ENCODE measurements around the gene MRPL33.

MRPL33 gene

DNA sequence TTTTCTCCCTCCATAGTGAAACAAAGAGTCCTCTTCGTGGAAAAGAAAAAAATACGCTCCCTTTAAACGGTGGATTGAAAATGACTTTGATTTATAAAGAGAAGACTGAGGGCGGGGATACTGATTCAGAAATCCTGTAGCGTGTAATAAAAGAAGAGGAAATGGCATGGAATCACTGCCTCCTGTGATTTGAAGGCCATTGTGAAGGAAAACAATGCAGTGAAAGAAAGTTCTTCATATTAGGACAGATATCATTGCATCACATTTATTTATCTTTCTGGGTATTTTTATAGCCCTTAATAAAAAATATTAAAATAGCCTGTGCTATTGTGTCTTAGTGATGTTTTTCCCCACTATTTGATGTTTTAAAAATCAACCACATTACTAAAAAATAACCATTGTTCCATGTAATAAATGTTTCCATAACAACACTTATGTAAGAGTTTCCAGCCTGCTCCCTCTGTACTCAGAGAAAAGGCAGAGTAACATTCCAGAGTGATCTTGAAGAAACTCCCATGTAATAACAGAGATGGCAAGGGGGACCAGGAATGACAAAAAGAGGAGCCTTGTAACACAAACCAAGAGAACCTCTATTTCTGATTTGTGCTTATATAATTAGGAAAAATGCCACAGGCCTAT is 8.0 kb downstream of the MRPL33 start:
- DNase-seq, result no peak

DNA sequence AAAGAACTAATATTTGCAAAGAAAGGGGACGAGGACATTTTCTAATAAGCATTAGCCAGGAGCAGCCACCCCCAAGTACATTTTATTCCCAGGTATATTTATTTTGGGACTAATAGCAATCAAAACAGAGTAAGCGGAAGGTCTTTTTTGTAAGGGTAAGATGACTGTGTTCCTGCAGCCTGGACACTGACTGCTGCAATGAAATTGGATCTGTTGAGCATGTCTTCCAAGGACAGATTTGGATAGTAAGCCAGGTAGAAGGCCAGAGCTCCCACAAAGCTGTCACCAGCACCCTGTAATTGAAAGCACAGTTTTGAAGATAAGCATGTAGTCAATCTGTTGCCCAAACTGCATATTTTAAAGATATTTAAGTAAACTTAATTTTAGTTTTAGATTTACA is 10.0 kb downstream of the MRPL33 start:
- DNase-seq, result no peak

DNA sequence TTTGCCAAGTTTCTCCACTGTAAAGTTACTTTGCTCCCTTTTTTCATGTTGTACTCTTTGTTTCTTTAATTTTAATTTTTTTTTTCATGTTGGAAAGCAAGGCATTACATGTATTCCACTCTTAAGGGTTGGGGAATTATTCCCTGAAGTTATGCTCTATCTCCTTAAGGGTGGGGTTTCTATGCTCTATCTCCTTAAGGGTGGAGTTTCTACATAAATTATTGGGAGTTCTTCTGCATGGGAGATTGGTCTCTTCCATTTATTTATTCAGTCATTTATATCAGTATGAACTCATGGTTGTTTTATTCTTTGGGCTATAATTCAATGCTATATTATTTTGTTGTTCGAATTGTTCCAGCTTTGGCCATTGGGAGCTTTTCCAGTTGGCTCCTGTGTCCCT is 11.2 kb downstream of the MRPL33 start:
- no peak for DNase-seq

DNA sequence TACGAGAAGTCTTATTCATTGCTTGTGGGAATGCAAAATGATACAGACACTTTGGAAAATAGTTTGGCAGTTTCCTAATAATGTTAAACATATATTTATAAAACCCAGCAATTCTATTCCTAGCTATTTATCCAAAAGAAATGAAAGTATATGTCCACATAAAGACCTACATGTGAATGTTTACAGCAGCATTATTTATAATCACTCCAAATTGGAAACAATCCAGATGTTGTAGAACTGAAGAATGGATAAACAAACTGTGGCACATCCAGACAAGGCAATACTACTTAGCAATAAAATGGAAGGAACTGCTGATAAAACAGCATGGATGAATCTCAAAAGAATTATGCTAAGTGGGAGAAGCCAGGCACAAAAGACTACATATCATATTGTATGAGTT is 19.3 kb downstream of the MRPL33 start:
- DNase-seq, result no peak

DNA sequence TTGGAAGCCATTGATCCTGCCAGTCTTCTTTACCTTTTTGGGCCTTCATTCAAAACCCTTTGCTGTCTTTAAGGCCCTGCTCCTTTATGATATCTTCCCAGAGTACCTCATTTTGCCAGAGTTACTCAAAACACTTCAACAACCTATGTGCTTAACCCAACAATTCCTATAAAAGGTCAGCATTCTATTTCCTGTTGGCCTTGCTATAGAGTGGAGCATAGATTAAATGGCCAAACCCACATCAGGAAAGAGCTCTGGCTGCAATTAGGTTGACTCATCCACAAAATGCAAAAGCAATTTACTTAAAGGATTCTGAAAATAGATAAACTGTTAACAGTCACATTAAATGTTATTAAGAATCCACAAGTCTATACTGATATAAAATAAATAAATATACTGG is 21.2 kb downstream of the MRPL33 start:
- no peak for DNase-seq

DNA sequence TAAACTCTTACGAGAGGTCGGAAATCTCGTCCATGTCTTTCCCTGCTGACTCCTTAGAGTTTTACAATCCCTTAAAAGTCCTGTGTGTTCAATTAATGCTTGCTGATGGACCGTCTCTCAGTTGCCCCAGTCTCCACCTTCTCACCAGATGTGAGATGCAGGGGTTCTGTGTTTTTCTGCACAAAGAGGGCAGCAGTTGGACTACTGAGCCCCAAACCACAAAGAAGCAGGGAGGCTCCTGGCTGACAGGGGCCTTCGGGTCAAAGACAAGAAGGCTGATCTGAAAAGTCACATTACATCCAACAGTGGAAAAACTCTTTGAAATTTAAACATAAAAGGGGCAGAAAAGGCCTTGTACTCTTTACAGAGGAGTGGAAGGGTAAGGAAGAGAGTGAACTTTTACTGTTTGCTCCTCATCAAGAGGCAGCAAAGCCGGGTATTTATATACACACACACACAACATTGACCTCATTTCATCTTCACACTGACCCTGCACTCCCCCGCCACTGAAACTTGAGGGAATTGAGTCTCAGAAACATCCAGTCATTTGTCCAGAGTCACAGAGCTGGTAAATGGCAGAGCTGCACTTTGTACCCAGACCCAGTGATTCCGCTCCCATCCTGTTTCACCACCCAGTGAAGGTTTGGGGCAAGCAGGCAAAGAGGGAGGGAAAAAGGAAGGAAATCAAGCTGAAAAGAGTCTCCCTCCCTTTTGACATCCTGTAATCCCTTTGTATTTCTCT is 23.7 kb downstream of the MRPL33 start:
- DNase-seq, result no peak

DNA sequence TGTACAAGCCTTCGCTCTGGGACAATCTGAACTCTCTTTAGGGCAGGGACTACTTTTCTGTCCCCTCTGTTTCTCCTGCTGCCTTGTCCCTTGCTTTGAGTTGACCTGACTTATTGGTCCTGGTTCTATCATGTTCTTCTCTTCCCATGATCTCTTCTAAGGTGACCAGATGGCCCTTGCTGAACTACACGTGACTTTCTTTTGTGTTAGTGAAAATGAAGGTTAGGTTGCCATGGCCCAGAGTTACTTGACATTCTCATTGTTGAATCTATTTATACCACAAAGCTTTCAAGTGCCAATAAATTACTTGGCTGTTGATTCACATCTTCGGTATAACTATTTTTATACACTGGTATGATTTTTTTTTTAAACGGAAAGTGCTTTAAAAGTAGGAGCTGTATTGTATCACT is 24.4 kb downstream of the MRPL33 start:
- no peak for DNase-seq

DNA sequence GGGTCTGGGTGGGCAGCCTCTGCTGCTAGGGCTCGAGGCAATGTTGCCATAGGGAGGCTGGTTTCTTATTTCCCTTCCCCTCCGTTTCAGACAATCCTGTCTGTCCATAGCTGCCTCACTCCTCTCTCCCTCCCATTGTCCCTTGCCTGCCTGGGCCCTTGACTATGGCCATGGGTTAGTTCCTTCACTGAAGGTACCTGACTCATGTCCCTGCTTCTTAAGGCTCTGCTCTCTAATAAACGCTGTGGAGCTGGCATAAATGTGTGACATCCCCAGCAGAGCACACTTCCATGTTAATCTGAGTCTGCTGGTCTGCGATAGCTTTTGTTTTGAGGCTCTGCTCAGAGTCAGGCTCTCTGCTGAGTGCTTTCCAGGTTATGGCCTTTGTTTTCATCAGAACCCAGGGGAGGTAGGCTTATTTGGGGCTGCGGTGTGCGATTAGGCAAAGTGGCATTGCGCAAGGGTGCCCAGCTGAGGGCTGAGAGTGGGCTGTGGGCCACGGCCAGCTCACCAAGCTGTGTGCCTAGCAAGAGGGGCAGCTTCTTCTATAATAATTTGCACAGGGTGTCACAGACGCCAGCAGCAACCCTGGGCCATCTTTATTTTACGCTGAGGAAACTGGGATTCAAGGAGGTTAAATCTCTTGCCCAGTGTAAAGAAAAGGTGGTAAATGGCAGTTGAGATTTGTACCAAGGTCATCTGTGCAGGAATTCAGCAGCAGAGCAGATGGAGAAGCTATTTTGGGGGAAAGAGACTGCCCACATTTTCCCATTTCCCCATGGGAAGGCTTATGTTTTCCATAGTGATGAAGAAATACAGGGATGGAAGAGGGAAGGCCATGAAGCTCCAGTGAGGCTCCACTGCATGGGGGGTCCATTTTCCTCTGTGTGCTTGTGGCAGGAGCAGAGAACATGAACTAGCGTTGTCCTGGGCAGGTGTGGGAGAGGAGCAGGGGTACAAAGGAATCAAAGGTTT is 25.6 kb downstream of the MRPL33 start:
- DNase-seq, result no peak

DNA sequence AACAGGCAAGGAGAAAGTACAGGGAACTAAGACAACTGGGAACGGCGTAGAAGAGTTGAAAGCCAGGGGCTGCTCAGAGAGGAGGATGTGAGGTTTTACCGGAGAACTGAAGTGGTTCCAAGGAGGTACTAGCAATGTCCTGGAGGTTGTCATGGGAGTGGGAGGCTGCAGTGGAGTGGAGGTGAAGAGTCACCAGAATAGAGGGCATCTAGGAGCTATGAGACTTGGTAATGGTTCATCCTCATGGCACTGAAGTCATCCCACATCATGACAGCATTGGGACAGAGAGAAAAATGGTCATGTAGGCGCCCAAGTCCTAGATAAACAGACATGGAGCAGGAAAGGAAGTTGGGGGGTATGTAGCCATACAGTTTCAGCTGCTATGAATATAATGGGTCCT is 26.3 kb downstream of the MRPL33 start:
- no peak for DNase-seq

DNA sequence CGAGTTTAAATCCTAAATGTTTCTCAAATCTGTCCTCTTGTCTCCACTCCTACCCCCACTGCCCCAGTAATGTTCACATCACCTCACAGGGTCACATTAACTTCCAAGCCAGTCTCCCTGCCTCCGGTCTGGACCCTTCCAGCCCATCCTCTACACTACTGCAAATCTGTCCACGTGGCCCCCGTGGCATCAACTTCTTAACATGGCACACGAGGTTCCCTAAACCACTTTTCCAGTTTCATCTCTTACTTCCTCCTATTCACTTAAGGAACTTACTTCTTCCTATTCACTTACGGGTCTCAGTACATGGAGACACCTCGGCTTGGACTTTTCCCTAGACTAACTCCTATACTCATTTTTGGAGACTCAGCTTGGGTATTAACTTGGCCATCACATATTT is 27.0 kb downstream of the MRPL33 start:
- no peak for DNase-seq

DNA sequence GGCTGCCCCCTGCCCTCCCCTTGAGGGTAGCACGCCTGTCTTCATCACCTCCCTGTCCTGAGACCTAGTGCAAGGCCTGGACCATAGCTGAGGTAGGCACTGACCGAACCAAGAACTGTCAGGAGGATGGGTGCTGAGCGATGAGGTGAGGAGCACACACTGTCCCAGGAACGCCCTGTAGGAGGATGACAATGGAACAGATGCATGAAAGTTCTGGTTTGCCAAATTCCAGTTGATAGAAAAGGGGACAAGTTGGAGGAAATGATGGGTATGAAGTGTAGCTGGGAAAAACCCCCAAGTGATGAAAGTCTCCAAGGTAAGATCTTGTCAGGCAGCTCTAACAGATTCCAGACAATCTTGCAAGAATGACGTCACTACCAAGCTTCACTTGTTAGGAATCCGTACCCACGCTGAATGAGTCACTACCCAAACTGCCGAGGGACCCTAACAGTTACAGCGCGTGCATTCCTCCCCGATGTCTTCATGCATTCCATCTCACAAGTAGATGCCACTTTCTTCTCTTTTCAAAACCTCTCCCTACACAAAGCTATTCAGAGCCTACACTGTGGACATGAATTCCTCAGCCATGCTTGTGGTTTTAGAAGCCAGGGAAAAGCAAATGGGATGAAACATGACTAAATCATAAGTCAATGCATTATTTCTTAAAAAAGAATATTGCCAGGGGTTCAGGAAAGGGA is 27.6 kb downstream of the MRPL33 start:
- DNase-seq, result no peak

DNA sequence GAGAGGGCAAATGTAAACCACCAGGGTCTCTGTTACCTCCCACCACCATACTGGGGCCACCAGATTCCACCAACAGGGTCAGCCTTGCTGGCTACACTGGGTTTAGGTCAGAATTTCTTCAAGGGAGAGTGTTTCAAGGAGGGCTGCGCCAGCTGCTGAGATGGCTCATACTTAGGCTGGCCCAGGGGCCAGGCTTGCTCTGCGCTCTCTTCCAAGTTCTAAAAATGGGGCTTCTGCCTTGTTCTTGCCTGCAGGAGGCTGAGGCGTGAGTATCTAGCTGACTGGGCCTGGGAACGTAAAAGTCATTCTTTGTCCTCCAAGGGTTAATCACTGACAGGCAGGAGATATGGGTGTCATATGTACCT is 28.1 kb downstream of the MRPL33 start:
- DNase-seq, result no peak

DNA sequence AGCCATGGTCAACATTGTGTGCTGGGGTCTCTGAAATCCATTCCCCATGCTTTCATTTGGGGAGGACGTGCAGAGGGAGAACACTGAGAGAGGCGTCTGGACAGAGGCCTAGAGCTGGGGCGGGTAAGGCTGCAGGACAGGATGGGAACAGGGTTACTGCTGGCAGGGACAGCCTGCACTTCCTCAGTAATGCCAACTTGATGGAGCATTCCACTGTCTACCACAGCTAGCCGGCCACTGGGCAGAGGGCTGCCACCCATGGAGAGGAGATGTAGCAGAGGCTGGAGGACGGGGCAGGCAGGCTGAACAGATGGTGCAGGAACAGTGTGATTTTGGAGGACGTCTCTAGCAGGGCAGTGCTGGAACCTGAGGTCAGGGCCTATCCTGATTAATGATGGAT is 29.3 kb downstream of the MRPL33 start:
- no peak for DNase-seq

DNA sequence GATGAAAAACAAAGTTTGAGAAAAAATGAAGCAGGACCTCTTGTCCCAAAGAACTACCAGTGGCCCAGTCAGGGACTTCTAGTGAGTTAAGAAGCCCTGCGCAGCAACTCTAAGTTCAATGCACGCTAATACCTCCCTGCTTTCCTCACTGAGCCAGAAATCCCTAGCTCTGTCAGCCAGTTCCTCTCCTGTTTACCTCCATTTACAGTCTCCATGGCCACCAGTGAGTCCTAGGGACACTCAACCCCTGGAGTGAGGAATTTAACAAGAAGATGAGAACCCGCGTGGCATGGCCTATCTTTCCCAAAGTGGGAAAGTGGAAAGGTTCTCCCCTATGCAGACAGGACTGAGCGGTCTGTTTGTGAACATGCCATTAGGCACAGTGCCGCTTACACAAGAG is 31.0 kb downstream of the MRPL33 start:
- no peak for DNase-seq

DNA sequence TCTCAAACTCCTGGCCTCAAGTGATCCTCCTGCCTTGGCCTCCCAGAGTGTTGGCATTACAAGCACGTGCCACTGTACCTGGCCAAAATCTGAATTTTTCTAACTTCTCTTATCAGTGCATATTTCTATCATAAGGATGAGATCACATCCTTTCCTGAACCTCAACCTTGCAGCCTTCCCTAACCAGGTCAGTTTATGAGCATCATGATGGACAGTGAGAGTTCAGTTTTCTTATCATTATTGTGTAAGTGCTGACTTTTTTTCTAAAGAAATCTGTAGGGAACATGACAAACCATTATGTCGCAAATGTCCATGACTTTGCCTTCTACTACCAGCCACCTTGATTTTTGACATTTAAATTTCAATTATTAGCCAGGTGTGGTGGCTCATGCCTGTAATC is 31.5 kb downstream of the MRPL33 start:
- DNase-seq, result no peak

DNA sequence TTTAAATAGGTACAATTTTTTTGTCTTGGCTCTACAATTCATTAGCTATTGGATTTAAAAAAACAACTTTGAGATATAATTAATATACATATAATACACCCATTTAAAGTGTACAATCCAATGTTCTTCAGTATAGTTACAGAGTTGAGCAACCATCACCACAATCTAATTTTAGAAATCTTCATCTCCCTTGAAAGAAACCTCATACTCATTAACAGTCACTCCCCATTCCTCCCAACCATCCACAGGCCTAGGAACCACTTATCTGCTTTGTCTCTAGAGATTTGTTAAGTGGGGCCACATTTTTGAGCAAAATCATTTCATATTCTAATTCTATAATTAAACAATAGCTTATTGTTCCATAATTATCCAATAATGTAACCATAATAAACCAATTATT is 32.6 kb downstream of the MRPL33 start:
- DNase-seq, result no peak

DNA sequence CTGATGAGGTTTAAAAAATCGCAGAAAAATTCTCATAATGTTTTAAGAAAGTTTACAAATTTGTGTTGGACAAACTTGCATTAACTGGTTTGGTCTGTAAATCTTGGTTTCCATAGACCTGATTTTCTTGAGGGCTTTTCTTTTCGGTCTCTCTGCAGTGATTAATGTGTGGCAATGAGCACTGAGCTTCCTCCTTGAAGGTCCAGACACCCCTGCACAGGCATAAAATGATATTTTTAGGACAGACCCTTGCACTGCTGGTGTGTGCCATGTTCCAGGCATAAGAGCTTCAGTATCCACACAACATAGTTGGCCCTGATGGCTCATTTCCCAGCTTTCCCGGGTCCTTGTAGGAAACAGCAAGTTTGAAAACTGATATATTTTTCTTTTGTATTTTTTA is 33.7 kb downstream of the MRPL33 start:
- no peak for DNase-seq

DNA sequence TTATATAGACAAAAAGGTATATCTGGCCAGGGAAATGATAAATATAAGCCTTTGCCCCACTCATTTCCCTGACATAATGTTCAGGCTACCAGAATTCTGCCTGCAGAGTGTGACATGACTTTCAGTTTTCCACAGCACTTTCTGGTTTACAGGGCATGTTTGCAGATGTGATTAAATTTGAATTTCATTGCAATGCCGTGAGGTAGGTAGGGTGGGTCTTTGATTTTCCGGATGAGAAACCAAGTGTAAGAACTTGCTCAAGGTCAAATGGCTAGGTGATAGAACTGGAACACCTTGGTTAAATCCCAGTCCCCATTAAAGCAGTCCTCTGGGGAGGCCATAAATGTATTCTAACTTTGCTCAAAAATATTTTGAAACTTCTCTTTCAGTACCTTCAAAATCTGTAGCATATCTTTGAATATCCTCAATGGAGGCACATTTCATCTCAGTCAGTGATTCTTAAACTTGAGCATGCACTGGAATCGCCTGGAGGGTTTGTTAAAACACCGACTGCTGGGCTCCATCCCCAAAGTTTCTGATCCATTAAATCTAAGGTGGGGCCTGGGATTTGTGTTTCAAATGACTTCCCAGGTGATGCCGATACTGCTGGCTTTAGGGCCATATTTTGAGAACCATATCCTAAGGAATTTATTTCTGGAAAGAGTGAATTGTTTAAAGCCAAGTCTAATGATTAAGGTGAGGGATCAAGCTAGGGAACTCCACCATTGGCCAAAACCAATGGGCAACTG is 35.0 kb downstream of the MRPL33 start:
- no peak for DNase-seq

DNA sequence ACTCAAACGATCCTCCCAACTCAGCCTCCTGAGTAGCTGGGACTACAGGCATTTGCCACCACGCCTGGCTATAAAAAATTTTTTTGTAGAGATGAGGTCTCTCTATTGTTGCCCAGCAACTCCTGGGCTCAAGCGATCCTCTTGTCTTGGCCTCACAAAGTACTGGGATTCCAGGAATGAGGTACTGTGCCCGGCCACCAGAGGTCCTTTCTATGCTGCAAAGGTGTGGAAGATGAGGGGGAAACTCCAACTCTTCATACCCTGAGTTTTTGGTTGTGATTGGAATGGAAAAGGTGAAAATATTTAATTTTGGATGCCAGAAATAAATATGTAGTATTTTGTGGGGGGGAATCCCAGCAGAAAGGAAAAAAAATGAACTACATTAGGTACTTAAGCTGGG is 36.0 kb downstream of the MRPL33 start:
- peak; percentile 3 for DNase-seq

DNA sequence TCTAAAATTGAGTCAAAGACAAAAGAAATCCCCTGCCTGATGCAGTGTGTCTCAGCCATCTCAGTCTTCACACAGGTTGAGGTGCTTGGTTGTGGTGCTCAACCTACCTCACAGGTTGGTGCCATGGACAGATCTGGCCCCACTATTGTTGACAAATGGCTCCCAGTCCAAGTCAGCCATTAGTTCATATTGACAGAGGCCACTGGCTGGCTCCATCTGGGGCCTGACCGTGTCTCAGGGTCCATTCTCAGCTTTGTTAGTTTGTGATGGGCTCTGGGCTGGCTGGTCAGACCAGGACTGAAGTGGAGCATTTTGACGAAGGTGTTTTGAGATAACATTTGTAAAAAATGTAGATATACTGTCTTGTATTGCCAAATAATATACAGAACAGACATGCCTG is 36.9 kb downstream of the MRPL33 start:
- DNase-seq, result no peak

DNA sequence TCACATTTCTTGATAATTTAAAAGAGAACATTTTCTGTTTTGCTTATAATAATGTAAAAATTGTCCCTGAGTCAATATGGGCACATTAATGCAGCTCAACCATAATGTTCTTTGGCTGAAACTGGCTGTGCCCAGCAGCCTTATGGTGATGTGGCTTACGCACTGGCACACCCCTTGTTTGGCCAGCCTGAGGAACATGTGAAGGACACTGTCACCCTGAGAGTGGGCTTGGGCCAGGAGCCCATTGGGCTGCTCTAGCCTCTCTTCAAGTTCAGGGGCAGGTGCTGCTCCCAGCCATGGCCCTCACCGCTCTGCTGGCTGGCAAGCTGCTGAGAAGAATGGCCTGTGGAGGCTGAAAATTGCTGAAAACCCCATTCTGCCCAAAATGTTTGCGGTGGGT is 37.5 kb downstream of the MRPL33 start:
- DNase-seq, result no peak

DNA sequence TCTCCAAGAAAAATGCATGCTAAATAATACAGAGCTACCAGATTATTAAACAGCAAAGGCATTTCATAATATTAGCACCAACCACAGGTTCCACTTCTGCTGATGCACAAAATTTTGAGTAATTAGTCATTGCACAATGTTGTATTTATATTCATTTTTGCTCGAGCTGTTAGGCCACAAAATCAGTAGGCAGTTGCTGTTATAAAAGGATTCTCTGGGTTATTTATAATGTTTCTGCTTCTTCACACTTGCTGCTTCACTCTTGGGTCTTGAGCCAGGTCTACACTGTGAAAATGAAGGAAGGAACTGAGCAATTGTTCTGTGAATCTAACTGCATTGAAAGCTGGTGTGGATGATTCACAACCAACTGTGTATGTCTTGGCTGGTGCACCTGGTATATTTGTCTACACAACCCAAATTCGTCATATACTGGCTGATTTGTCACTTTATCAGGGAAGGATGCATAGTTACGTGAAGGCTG is 38.3 kb downstream of the MRPL33 start:
- no peak for DNase-seq

Measured in stimulated activated CD4-positive, alpha-beta T cell treated with anti-CD3 and anti-CD28 coated beads, Interleukin-4, amount 100 ng/mL, for 1 hour (primary cell).